Mesendoderm (in vitro differentiated cells): ENCODE data around the gene CST5.
"Not testable (repeated sequence)": the region's sequence is repeated elsewhere in the genome, so short reads cannot be mapped to it uniquely, and the experiment has no call there.

Source experiments
- DNase-seq: peaks from one replicate; pipeline ENCODE4 v3.0.0; 2013
- H2AK5ac ChIP-seq: 2 replicates; pipeline ENCODE4 v1.6.1; 2013; ENCODE audit warnings: low read length, inconsistent platforms
- H2BK120ac ChIP-seq: 2 replicates; pipeline ENCODE4 v1.6.1; 2013; ENCODE audit warnings: low read depth, mild to moderate bottlenecking, low read length, moderate library complexity, mixed read lengths
- H2BK15ac ChIP-seq: replicated peaks from 2 replicates; pipeline ENCODE4 v1.6.1; 2013; ENCODE audit warnings: low read depth, mild to moderate bottlenecking, moderate library complexity
- H2BK5ac ChIP-seq: 2 replicates; pipeline ENCODE4 v1.6.1; 2013; ENCODE audit warnings: low read length, inconsistent platforms
- H3K18ac ChIP-seq: 2 replicates; pipeline ENCODE4 v1.6.1; 2013; ENCODE audit warnings: mild to moderate bottlenecking, low read length, mixed read lengths
- H3K23ac ChIP-seq: one replicate; pipeline ENCODE4 v1.6.1; 2013; ENCODE audit warnings: low read length
- H3K27ac ChIP-seq: 2 replicates; pipeline ENCODE4 v1.5.1; 2013; ENCODE audit warnings: low read depth, mild to moderate bottlenecking, inconsistent platforms, low read length, moderate library complexity
- H3K27me3 ChIP-seq: 2 replicates; pipeline ENCODE4 v1.6.1; 2013; ENCODE audit warnings: low read length, control low read depth, mild to moderate bottlenecking, inconsistent platforms; ENCODE audit not compliant: insufficient read depth, poor library complexity
- H3K36me3 ChIP-seq: 2 replicates; pipeline ENCODE4 v1.6.1; 2013; ENCODE audit warnings: low read length, inconsistent platforms; ENCODE audit not compliant: control insufficient read depth, insufficient read depth
- H3K4ac ChIP-seq: one replicate; pipeline ENCODE4 v1.6.1; 2013; ENCODE audit warnings: low read depth, mild to moderate bottlenecking, low read length, moderate library complexity
- H3K4me1 ChIP-seq: 2 replicates; pipeline ENCODE4 v1.6.1; 2013; ENCODE audit warnings: low read depth, low read length, inconsistent platforms; ENCODE audit not compliant: control insufficient read depth
- H3K4me2 ChIP-seq: 2 replicates; pipeline ENCODE4 v1.6.1; 2013; ENCODE audit warnings: low read length
- H3K4me3 ChIP-seq: 2 replicates; pipeline ENCODE4 v1.5.1; 2013; ENCODE audit warnings: mild to moderate bottlenecking, low read length
- H3K56ac ChIP-seq: one replicate; pipeline ENCODE4 v1.6.1; 2013; ENCODE audit warnings: low read length
- H3K79me1 ChIP-seq: 2 replicates; pipeline ENCODE4 v1.6.1; 2013; ENCODE audit warnings: low read length, inconsistent platforms
- H3K79me2 ChIP-seq: 2 replicates; pipeline ENCODE4 v1.6.1; 2013; ENCODE audit warnings: mild to moderate bottlenecking, low read length; ENCODE audit not compliant: control insufficient read depth, insufficient read depth
- H3K9ac ChIP-seq: 2 replicates; pipeline ENCODE4 v1.6.1; 2013; ENCODE audit warnings: low read length, inconsistent platforms
- H4K5ac ChIP-seq: one replicate; pipeline ENCODE4 v1.6.1; 2013; ENCODE audit warnings: low read length
- H4K8ac ChIP-seq: one replicate; pipeline ENCODE4 v1.6.1; 2013; ENCODE audit warnings: low read depth, mild to moderate bottlenecking, control low read depth, low read length, moderate library complexity
- WGBS: extraction: QIAGEN DNeasy Blood & Tissue Kit; methylation state at CpG from one replicate; pipeline ENCODE4 v1.1.7; 2013; ENCODE audit warnings: low lambda C conversion rate, missing lambda C conversion rate; ENCODE audit not compliant: insufficient coverage; ENCODE audit errors: extremely low coverage; 5-methylcytosine and 5-hydroxymethylcytosine counted together

CST5 gene

DNA sequence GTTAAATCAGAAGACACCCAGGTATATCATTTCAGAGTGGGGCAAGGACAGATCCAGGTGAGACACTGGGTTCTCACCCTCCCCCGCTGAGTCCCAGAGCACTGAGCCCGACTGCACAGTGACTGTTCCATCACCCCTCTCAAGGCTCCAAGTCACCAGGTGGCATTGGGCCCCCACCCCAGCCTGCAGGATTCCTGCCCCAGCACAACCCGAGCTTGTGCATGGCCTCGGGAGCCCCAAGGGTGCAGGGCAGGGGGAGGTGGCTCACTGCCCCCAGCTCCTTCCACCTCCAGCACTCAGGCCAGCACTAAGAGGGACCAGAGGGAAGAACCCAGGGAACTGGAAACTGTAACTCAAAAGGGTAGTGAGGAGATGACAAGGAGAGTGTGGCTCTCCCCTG, 39.3 kb upstream of the CST5 start:
- H3K23ac ChIP-seq = no peak overlapping the region
- H3K79me1 ChIP-seq = no peaks in the 10 kb centered on the region
- no peak overlapping the region for H3K4me2 ChIP-seq
- no peak overlapping the region for H3K4ac ChIP-seq
- no peak overlapping the region for H2BK120ac ChIP-seq
- H3K27me3 ChIP-seq = no peaks in the 10 kb centered on the region
- H2BK5ac ChIP-seq = no peak overlapping the region
- no peaks in the 10 kb centered on the region for H3K79me2 ChIP-seq
- no peak overlapping the region for H4K5ac ChIP-seq
- H3K4me1 ChIP-seq = no peaks in the 10 kb centered on the region
- no peak overlapping the region for H2AK5ac ChIP-seq
- no peak overlapping the region for H3K56ac ChIP-seq
- no peak overlapping the region for H2BK15ac ChIP-seq
- H3K36me3 ChIP-seq = no peaks in the 10 kb centered on the region
- no CpG with 5 or more reads among the region's 4 CpGs for WGBS
- no peak overlapping the region for H3K9ac ChIP-seq
- no peak overlapping the region for H4K8ac ChIP-seq
- H3K27ac ChIP-seq = no peak overlapping the region
- DNase-seq = no peak
- H3K4me3 ChIP-seq = no peak overlapping the region
- H3K18ac ChIP-seq = no peak overlapping the region

DNA sequence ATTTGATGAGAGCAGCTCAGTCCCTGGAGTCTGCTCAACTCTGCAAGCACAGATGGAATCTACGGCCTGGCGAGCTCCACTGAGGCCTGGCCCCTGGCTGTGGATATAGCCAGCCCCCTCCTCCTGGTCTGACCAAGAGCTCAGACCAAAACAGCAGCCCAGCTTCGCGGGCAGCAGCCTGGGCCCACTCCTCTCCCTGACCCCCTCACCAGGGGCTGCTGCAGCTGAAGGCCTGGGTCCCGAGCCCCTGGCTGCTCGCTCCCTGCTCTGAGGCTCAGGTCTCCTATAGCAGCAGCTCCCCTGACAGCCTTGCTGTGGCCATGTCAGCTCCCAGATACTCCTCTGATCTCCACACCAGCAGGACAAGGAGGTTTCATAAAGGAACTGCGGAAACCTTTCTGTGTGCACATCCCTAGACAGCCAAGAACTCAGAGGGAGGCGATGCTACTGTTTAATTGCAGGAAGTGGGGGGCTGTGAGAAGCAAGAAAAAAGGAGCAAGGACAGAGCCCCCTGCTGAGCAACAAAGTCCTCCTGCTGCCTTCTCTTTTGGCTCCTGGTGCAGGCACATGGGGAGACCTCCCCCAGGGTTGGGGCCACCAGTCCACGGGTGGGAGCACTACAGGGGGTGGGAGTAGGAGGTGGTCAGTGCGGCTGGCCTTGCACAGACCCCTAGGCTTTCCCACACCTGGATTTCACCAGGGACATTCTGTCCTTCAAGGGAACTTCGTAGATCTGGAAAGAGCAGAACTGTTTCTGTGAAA, 38.7 kb upstream of the CST5 start:
- no peak for DNase-seq
- no peaks in the 10 kb centered on the region for H3K36me3 ChIP-seq
- no peaks in the 10 kb centered on the region for H3K4me1 ChIP-seq
- H3K9ac ChIP-seq = no peak overlapping the region
- H2BK120ac ChIP-seq = no peak overlapping the region
- H3K4ac ChIP-seq = no peak overlapping the region
- WGBS = no CpG with 5 or more reads among the region's 11 CpGs
- H3K79me1 ChIP-seq = no peaks in the 10 kb centered on the region
- H3K79me2 ChIP-seq = no peaks in the 10 kb centered on the region
- no peak overlapping the region for H4K5ac ChIP-seq
- no peak overlapping the region for H3K4me2 ChIP-seq
- H3K27me3 ChIP-seq = no peaks in the 10 kb centered on the region
- no peak overlapping the region for H2BK5ac ChIP-seq
- no peak overlapping the region for H3K27ac ChIP-seq
- no peak overlapping the region for H4K8ac ChIP-seq
- no peak overlapping the region for H3K18ac ChIP-seq
- no peak overlapping the region for H3K4me3 ChIP-seq
- no peak overlapping the region for H2AK5ac ChIP-seq
- H3K23ac ChIP-seq = no peak overlapping the region
- no peak overlapping the region for H3K56ac ChIP-seq
- no peak overlapping the region for H2BK15ac ChIP-seq

DNA sequence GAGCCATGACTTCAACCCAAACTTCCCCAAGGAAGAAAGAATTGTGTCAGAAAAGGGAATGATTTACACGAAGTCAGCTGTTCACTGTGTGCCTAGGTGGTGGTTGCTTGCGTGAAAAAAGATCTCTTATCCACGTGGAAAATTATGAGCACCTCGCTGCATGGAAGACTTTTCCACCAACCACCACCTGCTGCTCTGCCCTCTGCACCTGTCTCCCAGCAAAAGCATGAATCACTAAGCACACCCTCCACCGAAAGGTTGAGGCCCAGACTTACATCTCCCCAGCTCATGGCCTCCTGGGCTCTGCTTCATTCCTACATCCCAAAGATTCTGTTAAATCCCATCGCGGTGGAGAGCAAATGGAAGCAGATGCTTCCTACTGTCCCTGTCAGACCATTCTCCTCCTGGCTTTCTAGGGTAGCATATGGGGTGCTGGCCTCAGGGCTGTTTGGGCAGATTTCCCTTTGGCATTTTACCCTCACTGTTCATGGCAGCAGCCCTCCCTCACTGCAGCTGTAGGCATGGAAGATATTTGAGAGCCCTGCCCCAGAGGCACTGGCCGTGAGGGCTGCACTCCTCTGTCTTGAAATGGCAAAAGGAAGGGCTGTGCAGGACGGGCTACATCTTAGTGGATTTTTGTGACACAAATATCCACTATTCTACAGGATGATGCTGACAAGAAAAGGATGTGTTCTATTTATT, 37.6 kb upstream of the CST5 start:
- no peak for DNase-seq
- no CpG with 5 or more reads among the region's 9 CpGs for WGBS
- no peaks in the 10 kb centered on the region for H3K27me3 ChIP-seq
- H4K5ac ChIP-seq = no peak overlapping the region
- H3K9ac ChIP-seq = no peak overlapping the region
- H3K27ac ChIP-seq = no peak overlapping the region
- H3K23ac ChIP-seq = no peak overlapping the region
- no peak overlapping the region for H3K4me3 ChIP-seq
- no peak overlapping the region for H3K4me2 ChIP-seq
- H3K36me3 ChIP-seq = no peaks in the 10 kb centered on the region
- H3K79me1 ChIP-seq = no peaks in the 10 kb centered on the region
- H2BK15ac ChIP-seq = no peak overlapping the region
- no peak overlapping the region for H4K8ac ChIP-seq
- H3K18ac ChIP-seq = no peak overlapping the region
- no peak overlapping the region for H3K56ac ChIP-seq
- no peaks in the 10 kb centered on the region for H3K4me1 ChIP-seq
- H2AK5ac ChIP-seq = no peak overlapping the region
- H2BK5ac ChIP-seq = no peak overlapping the region
- H2BK120ac ChIP-seq = no peak overlapping the region
- H3K79me2 ChIP-seq = no peaks in the 10 kb centered on the region
- no peak overlapping the region for H3K4ac ChIP-seq

DNA sequence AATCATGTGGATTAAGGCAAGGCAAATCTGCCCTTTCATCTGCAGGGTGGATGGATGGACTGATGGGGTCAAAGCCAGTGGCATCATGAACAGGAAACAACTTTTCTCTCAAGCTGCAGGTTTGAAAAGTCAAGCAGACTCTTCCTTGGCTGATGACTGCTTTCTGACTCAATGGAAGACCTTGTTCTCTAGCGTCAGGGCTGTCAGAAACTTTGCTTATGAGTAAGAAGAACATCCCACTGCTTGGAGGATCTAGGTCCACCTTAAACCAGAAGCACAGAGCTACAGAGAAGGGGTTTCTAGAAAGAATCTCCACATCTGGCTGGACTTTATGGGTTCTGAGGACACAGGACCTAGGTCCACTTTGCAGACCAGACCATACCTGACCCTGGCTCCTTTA, 36.3 kb upstream of the CST5 start:
- H3K79me2 ChIP-seq = no peaks in the 10 kb centered on the region
- H4K8ac ChIP-seq = no peak overlapping the region
- H3K27ac ChIP-seq = no peak overlapping the region
- no peak overlapping the region for H3K4me3 ChIP-seq
- H3K23ac ChIP-seq = no peak overlapping the region
- no peak overlapping the region for H2AK5ac ChIP-seq
- H3K56ac ChIP-seq = no peak overlapping the region
- no peak overlapping the region for H3K9ac ChIP-seq
- no peaks in the 10 kb centered on the region for H3K79me1 ChIP-seq
- no peaks in the 10 kb centered on the region for H3K36me3 ChIP-seq
- H3K4ac ChIP-seq = no peak overlapping the region
- H2BK15ac ChIP-seq = no peak overlapping the region
- no peak overlapping the region for H3K18ac ChIP-seq
- H3K4me2 ChIP-seq = no peak overlapping the region
- no CpG with 5 or more reads among the region's 1 CpG for WGBS
- H2BK120ac ChIP-seq = no peak overlapping the region
- H3K27me3 ChIP-seq = no peaks in the 10 kb centered on the region
- DNase-seq = no peak
- H2BK5ac ChIP-seq = no peak overlapping the region
- H3K4me1 ChIP-seq = no peaks in the 10 kb centered on the region
- no peak overlapping the region for H4K5ac ChIP-seq

DNA sequence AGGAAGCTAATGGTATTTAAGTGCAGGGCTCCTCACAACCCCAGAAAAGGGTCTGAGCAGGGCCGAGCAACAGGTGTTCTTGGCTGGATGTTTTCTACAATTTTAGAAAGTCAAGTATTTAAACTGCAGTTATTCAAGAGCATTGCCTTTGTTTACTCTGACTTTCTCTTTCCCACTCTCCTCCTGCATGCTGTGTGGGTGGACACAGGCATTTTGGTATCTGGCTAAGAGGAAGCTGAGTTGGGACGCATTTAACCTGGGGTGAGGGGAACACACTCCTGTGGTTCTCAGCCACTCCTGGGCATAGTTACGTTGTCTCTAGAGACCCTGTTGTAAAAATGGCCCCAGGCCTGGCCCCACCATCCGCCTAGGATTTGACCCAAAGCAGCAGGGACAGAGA, 34.9 kb upstream of the CST5 start:
- no CpG with 5 or more reads among the region's 4 CpGs for WGBS

More for the DNA sequence above, 34.9 kb upstream of the CST5 start:
- H2AK5ac ChIP-seq, H3K4me3 ChIP-seq, H3K79me2 ChIP-seq, H3K27me3 ChIP-seq, H2BK15ac ChIP-seq, H3K4me2 ChIP-seq, DNase-seq, H3K56ac ChIP-seq, H2BK120ac ChIP-seq, H2BK5ac ChIP-seq, H4K8ac ChIP-seq, H3K4ac ChIP-seq, H3K27ac ChIP-seq, H4K5ac ChIP-seq, H3K4me1 ChIP-seq, H3K79me1 ChIP-seq, H3K36me3 ChIP-seq, H3K23ac ChIP-seq, H3K9ac ChIP-seq, H3K18ac ChIP-seq: not testable (repeated sequence)
